ENCODE data around the gene ALDOA. TPM values are rescaled to one million over a fixed set of nuclear protein-coding genes. Genes with fewer than 3 reads are reported as not detected.

Gene ALDOA
- total and polyA plus RNA-seq, 10 of the 15 experiments (the other 5 are each of a cell fraction or from before 2014, with no cell fraction given): 218 to 2,339 (median 1,095) TPM

DNA sequence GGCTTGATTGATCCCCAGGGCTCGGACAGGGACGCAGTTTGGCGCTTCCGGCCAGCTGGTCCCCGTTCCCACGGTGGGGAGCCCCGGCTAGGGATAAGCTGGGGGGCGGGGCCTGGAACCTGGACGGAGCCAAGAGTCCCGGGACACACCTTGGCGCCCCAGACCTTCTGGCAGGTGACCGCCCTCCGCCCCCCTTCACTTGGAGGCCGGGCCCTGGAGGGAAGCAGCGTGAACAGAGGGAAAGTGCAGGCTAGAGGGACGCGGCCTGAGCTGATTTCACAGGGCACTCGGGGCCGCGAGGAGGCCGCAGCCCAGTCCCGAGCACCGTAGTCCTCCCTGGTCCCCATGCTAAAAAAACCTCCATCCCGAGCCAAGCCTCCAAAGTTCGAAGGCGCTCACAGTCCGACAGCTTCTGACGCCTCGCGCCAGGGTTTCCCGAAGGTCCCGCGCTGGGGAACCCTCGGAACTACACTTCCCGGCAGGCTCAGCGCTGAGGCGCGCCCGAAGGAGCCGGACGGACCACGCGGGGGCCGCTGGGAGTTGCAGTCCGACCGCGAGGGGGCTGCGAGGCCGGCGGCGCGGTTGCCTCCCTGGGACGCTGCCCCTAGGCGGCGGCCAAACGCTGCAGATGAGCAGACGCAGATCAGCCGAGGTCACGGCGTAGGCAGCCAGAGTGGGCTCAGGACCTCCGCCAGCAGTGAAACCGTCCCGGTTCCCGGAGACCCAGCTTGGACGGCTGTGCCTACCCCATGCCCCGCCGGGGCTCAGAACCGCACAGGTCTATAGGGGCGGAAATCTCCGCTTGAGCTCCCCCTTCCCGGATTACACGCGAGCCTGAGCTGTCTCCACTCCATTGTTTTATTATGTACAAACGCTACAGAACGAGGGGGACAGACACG lies 26.2 kb downstream of the ALDOA start, which contains the start of gene TBX6:
Gene TBX6, minus strand, starts transcription at position 451 of the 899 bp plus-strand sequence. CDS start 731 bp downstream, outside the sequence.
- RAD21 ChIA-PET (ENCODE audit: unreplicated experiment): interaction anchor here (0.7 to 3.7 kb wide), 31 partner anchors 16 to 544 kb away, joined by 3 to 42 read pairs (median 4); partner anchors contain the start of genes ALDOA, CORO1A, DCTPP1 and MAPK3
- H4K20me1 ChIP-seq (ENCODE audit: control insufficient read depth, insufficient read depth): no peaks in the 10 kb centered on the region
- peak within 1 kb of the TSS; percentile 97 for H2AFZ ChIP-seq (ENCODE audit: control insufficient read depth, low read depth, low read length)
- intact Hi-C loops (cut with micrococcal nuclease; ENCODE audit: unreplicated experiment): loop anchor here (5.0 to 10.0 kb wide), 2 partner anchors 263 to 316 kb away; partner anchors contain the start of genes CD2BP2 and ZNF771
- ATAC-seq: peak; percentile 88
- POLR2A ChIA-PET: interaction anchor here (0.8 to 5.3 kb wide), 18 partner anchors 12 to 558 kb away, joined by 3 to 59 read pairs (median 4); partner anchors contain the start of genes ALDOA, CORO1A, DCTPP1 and PPP4C
- no peaks in the 10 kb centered on the region; a peak in 1 of 4 replicates for H3K36me3 ChIP-seq (ENCODE audit: control insufficient read depth in 2 of 2, insufficient read depth in 2 of 2, low read length in 1 of 2)
- H3K4me3 ChIP-seq: peak within 1 kb of the TSS; percentile 72
- H3K4me1 ChIP-seq (ENCODE audit: control insufficient read depth, insufficient read depth, low read length): peaks cover 26% of the 10 kb centered on the region
- no TSS peak for BruUV-seq (replicated peaks)
- H3K9ac ChIP-seq (ENCODE audit: control insufficient read depth, insufficient read depth, low read length): peak within 1 kb of the TSS; percentile 92
- peaks cover 1% of the 10 kb centered on the region; the same call in 1 of the 3 replicates for H3K9me3 ChIP-seq (replicated peaks; ENCODE audit: control insufficient read depth, insufficient read depth, low read length)
- SMC1A ChIA-PET (ENCODE audit: uncharacterized antibody, unreplicated experiment): interaction anchor here (0.6 to 3.5 kb wide), 24 partner anchors 10 to 606 kb away, joined by 3 to 30 read pairs (median 4); partner anchors contain the start of genes ALDOA, CORO1A, DCTPP1 and PRR14
- 2% methylated on average over 75 of the region's 76 CpGs for WGBS (ENCODE audit: insufficient coverage, insufficient replicate concordance, low lambda C conversion rate, missing lambda C conversion rate)
- CTCF ChIA-PET: interaction anchor here (0.6 to 6.8 kb wide), 49 partner anchors 9 to 605 kb away, joined by 3 to 77 read pairs (median 4); partner anchors contain the start of genes ALDOA, CD2BP2, CORO1A and DCTPP1
- H3K27me3 ChIP-seq (replicated peaks in 1 of 2; ENCODE audit: control insufficient read depth in 2 of 2, insufficient read depth in 2 of 2, low read length in 1 of 2): no peaks in the 10 kb centered on the region
- in situ Hi-C loops (cut with MboI): loop anchor here (5.0 to 25.0 kb wide), 2 partner anchors 316 to 1796 kb away; partner anchors contain the start of gene ZNF771
- peak within 1 kb of the TSS; percentile 88 for H3K27ac ChIP-seq (ENCODE audit: control insufficient read depth, insufficient read depth)
- H3K4me2 ChIP-seq (ENCODE audit: control insufficient read depth, insufficient read depth): peak within 1 kb of the TSS; percentile 97
- H3K79me2 ChIP-seq (ENCODE audit: control insufficient read depth, insufficient read depth, low read length): peaks cover 2% of the 10 kb centered on the region; the same call in 1 of the 2 replicates
- peak; percentile 64 for DNase-seq (ENCODE audit: low read depth, low spot score)
- peak; percentile 86 for FAIRE-seq
- TF ChIP-seq RBBP5 (conservative IDR thresholded peaks at IDR 0.05) (no peak), TCF3 (IDR thresholded peaks at IDR 0.05; ENCODE audit: borderline replicate concordance, insufficient read depth, low read depth, low read length) (0 out of 2 replicates have a peak, but pooled peaks have one; percentile 42), ETV6 (conservative IDR thresholded peaks at IDR 0.05 in 1 of 2, IDR thresholded peaks at IDR 0.05 in 1 of 2; ENCODE audit: borderline replicate concordance in 1 of 2, low read depth in 1 of 2) (no peak; a peak in 1 of 4 replicates), ZSCAN29 (IDR thresholded peaks at IDR 0.05) (peak; percentile 99), KLF5 (IDR thresholded peaks at IDR 0.05; ENCODE audit: partially characterized antibody) (peak; percentile 15), BMI1 (IDR thresholded peaks at IDR 0.05; ENCODE audit: borderline replicate concordance) (no peak), KAT2A (conservative IDR thresholded peaks at IDR 0.05; ENCODE audit: control insufficient read depth, low read depth, low read length) (no peak), NR2C1 (IDR thresholded peaks at IDR 0.05) (peak; percentile 72; the same call in 1 of the 2 replicates), CREB1 (IDR thresholded peaks at IDR 0.05; ENCODE audit: low read depth) (peak; percentile 84), CBX3 (IDR thresholded peaks at IDR 0.05; ENCODE audit: borderline replicate concordance, low read depth) (no peak)
- TF ChIP-seq, protein P1, sequence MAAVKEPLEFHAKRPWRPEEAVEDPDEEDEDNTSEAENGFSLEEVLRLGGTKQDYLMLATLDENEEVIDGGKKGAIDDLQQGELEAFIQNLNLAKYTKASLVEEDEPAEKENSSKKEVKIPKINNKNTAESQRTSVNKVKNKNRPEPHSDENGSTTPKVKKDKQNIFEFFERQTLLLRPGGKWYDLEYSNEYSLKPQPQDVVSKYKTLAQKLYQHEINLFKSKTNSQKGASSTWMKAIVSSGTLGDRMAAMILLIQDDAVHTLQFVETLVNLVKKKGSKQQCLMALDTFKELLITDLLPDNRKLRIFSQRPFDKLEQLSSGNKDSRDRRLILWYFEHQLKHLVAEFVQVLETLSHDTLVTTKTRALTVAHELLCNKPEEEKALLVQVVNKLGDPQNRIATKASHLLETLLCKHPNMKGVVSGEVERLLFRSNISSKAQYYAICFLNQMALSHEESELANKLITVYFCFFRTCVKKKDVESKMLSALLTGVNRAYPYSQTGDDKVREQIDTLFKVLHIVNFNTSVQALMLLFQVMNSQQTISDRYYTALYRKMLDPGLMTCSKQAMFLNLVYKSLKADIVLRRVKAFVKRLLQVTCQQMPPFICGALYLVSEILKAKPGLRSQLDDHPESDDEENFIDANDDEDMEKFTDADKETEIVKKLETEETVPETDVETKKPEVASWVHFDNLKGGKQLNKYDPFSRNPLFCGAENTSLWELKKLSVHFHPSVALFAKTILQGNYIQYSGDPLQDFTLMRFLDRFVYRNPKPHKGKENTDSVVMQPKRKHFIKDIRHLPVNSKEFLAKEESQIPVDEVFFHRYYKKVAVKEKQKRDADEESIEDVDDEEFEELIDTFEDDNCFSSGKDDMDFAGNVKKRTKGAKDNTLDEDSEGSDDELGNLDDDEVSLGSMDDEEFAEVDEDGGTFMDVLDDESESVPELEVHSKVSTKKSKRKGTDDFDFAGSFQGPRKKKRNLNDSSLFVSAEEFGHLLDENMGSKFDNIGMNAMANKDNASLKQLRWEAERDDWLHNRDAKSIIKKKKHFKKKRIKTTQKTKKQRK (IDR thresholded peaks at IDR 0.05; ENCODE audit: low read depth, low read length): no peak
- TF ChIP-seq, protein P2, sequence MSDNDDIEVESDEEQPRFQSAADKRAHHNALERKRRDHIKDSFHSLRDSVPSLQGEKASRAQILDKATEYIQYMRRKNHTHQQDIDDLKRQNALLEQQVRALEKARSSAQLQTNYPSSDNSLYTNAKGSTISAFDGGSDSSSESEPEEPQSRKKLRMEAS (IDR thresholded peaks at IDR 0.05; ENCODE audit: low read depth, low read length): peak; percentile 62; the same call in 1 of the 2 replicates
- TF ChIP-seq, protein P3, sequence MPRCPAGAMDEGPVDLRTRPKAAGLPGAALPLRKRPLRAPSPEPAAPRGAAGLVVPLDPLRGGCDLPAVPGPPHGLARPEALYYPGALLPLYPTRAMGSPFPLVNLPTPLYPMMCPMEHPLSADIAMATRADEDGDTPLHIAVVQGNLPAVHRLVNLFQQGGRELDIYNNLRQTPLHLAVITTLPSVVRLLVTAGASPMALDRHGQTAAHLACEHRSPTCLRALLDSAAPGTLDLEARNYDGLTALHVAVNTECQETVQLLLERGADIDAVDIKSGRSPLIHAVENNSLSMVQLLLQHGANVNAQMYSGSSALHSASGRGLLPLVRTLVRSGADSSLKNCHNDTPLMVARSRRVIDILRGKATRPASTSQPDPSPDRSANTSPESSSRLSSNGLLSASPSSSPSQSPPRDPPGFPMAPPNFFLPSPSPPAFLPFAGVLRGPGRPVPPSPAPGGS (IDR thresholded peaks at IDR 0.05; ENCODE audit: borderline replicate concordance, insufficient read depth, low read depth, low read length, poor library complexity, severe bottlenecking): no peak

Data from GM12878 (cell line).